C4-2B (cell line): ENCODE data around the gene LHX5.

Experiments used
- CTCF ChIP-seq: fragments of 450-650 bp; conservative IDR thresholded peaks from 2 replicates; pipeline ENCODE4 v1.5.1; 2017; ENCODE audit warnings: mild to moderate bottlenecking
- ZFX ChIP-seq: fragments of 450-650 bp; IDR thresholded peaks from 2 replicates; pipeline ENCODE4 v1.6.1; 2017

GRCh38 chr12:113413488-113413939 is 58.2 kb downstream of the LHX5 start:
- TF ChIP-seq CTCF (no peak), ZFX (no peak)
